ENCODE results near the gene MAP2.
A peak's percentile ranks its signal among the peaks of the same experiment; 100 is the strongest.

Gene MAP2

DNA sequence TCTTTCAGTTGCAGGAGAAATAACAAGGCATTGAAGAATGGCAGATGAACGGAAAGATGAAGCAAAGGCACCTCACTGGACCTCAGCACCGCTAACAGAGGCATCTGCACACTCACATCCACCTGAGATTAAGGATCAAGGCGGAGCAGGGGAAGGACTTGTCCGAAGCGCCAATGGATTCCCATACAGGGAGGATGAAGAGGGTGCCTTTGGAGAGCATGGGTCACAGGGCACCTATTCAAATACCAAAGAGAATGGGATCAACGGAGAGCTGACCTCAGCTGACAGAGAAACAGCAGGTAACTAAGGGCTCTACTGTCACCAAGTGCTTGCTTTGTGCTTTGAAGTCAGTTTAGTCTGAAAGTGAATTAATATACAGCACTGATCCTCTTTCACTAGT, 229.3 kb downstream of the MAP2 start:
- Histone ChIP-seq H3K9ac (ENCODE audit: low read length) (no peak overlapping the region), H3K4me2 (ENCODE audit: low read length) (no peak overlapping the region), H3K4me1 (ENCODE audit: control insufficient read depth, low read depth, low read length) (no peaks in the 10 kb centered on the region), H2BK5ac (ENCODE audit: low read length) (no peak overlapping the region), H2BK120ac (ENCODE audit: low read depth, low read length) (no peak overlapping the region), H4K8ac (ENCODE audit: low read depth, low read length) (no peak overlapping the region), H4K5ac (ENCODE audit: low read length) (no peak overlapping the region), H3K56ac (ENCODE audit: low read length) (no peak overlapping the region), H3K36me3 (ENCODE audit: control insufficient read depth, insufficient read depth, low read length) (no peaks in the 10 kb centered on the region), H3K4me3 (ENCODE audit: low read length) (no peak overlapping the region), H2AK5ac (ENCODE audit: low read length) (no peak overlapping the region), H3K79me1 (ENCODE audit: low read length) (no peaks in the 10 kb centered on the region), H3K23ac (ENCODE audit: low read length) (no peak overlapping the region), H3K4ac (ENCODE audit: low read depth, low read length) (no peak overlapping the region), H3K27me3 (ENCODE audit: insufficient read depth, low read length, poor library complexity) (no peaks in the 10 kb centered on the region), H3K18ac (ENCODE audit: low read length) (no peak overlapping the region), H3K27ac (ENCODE audit: low read depth, low read length) (no peak overlapping the region), H3K79me2 (ENCODE audit: control insufficient read depth, insufficient read depth, low read length) (no peaks in the 10 kb centered on the region), H2BK15ac (replicated peaks; ENCODE audit: low read depth) (no peak overlapping the region)
- WGBS (ENCODE audit: extremely low coverage, insufficient coverage, low lambda C conversion rate), result no CpG with 5 or more reads among the region's 6 CpGs
- no peak for DNase-seq

DNA sequence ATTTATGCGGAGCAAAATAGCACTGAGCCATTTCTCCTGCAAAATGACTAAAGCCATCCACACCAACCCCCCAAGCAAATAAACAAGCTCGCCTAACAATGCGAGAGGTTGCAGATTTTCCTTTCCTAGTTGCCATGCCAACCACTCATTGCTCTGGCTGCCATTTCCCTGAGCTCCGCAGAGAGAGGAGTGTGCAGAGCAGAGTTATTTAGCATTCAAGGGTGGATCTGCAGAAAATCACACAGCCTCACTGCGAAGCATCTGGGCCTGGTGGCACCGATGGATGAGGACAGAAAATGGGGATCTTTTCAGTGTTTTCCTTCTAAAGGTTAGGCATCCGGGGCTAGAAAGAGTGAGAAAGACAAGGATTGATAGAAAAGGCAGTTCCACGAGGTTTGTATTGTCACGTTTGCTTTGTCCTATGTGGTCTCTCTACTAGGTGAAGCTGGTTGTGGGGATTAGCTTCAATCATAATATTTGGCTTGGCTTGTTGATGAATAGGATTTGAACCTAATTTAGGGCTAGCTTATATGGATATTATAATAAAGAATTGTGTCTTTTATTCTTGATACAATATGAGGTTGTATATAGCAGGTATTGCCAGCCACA, 237.5 kb downstream of the MAP2 start:
- no peak overlapping the region for H3K23ac ChIP-seq (ENCODE audit: low read length)

DNA sequence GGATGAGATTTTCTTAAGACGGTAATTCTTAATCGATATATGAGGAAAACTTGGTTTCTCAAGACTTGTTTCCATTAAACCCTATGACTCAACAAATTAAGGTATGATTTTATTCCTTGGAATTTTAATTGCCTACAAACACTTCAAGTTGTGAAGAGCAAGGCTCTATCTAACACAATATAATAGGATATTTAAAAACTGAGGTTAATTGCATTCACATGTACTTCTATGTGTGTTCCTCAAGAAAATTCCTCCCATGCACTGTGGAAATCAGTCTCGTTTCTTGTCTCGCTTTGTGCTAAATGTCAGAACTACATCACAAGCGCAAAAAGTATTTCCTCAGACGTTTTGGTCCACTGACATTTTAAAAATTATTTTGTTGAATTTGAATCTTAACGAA, 238.2 kb downstream of the MAP2 start:
- no peak overlapping the region for H3K9ac ChIP-seq (ENCODE audit: low read length)
- H4K5ac ChIP-seq (ENCODE audit: low read length), result no peak overlapping the region
- no peak overlapping the region for H4K8ac ChIP-seq (ENCODE audit: low read depth, low read length)
- WGBS (ENCODE audit: extremely low coverage, insufficient coverage, low lambda C conversion rate), result no CpG with 5 or more reads among the region's 7 CpGs
- H2AK5ac ChIP-seq (ENCODE audit: low read length), result no peak overlapping the region
- H3K36me3 ChIP-seq (ENCODE audit: control insufficient read depth, insufficient read depth, low read length), result no peaks in the 10 kb centered on the region
- no peak overlapping the region for H3K27ac ChIP-seq (ENCODE audit: low read depth, low read length)
- no peak overlapping the region for H2BK120ac ChIP-seq (ENCODE audit: low read depth, low read length)
- H3K79me2 ChIP-seq (ENCODE audit: control insufficient read depth, insufficient read depth, low read length), result no peaks in the 10 kb centered on the region
- H3K18ac ChIP-seq (ENCODE audit: low read length), result no peak overlapping the region
- H2BK15ac ChIP-seq (replicated peaks; ENCODE audit: low read depth), result no peak overlapping the region
- H3K56ac ChIP-seq (ENCODE audit: low read length), result no peak overlapping the region
- no peak overlapping the region for H2BK5ac ChIP-seq (ENCODE audit: low read length)
- H3K79me1 ChIP-seq (ENCODE audit: low read length), result no peaks in the 10 kb centered on the region
- no peak overlapping the region for H3K4me3 ChIP-seq (ENCODE audit: low read length)
- H3K23ac ChIP-seq (ENCODE audit: low read length), result no peak overlapping the region
- no peak overlapping the region for H3K4ac ChIP-seq (ENCODE audit: low read depth, low read length)
- no peaks in the 10 kb centered on the region for H3K27me3 ChIP-seq (ENCODE audit: insufficient read depth, low read length, poor library complexity)
- no peak overlapping the region for H3K4me2 ChIP-seq (ENCODE audit: low read length)
- DNase-seq, result no peak
- no peaks in the 10 kb centered on the region for H3K4me1 ChIP-seq (ENCODE audit: control insufficient read depth, low read depth, low read length)

More for the DNA sequence above, 237.5 kb downstream of the MAP2 start:
- H3K4me1 ChIP-seq (ENCODE audit: control insufficient read depth, low read depth, low read length), result no peaks in the 10 kb centered on the region
- H3K9ac ChIP-seq (ENCODE audit: low read length), result no peak overlapping the region
- no peak overlapping the region for H2AK5ac ChIP-seq (ENCODE audit: low read length)
- WGBS (ENCODE audit: extremely low coverage, insufficient coverage, low lambda C conversion rate), result no CpG with 5 or more reads among the region's 9 CpGs
- no peak overlapping the region for H2BK5ac ChIP-seq (ENCODE audit: low read length)
- no peak overlapping the region for H3K4ac ChIP-seq (ENCODE audit: low read depth, low read length)
- no peaks in the 10 kb centered on the region for H3K79me1 ChIP-seq (ENCODE audit: low read length)
- H3K79me2 ChIP-seq (ENCODE audit: control insufficient read depth, insufficient read depth, low read length), result no peaks in the 10 kb centered on the region
- no peak overlapping the region for H2BK120ac ChIP-seq (ENCODE audit: low read depth, low read length)
- H3K4me3 ChIP-seq (ENCODE audit: low read length), result no peak overlapping the region
- no peak overlapping the region for H3K18ac ChIP-seq (ENCODE audit: low read length)
- no peak overlapping the region for H4K8ac ChIP-seq (ENCODE audit: low read depth, low read length)
- H3K36me3 ChIP-seq (ENCODE audit: control insufficient read depth, insufficient read depth, low read length), result no peaks in the 10 kb centered on the region
- H3K56ac ChIP-seq (ENCODE audit: low read length), result no peak overlapping the region
- H2BK15ac ChIP-seq (replicated peaks; ENCODE audit: low read depth), result no peak overlapping the region
- no peak overlapping the region for H4K5ac ChIP-seq (ENCODE audit: low read length)
- H3K4me2 ChIP-seq (ENCODE audit: low read length), result no peak overlapping the region
- H3K27ac ChIP-seq (ENCODE audit: low read depth, low read length), result no peak overlapping the region
- peak; percentile 65 for DNase-seq
- no peaks in the 10 kb centered on the region for H3K27me3 ChIP-seq (ENCODE audit: insufficient read depth, low read length, poor library complexity)

DNA sequence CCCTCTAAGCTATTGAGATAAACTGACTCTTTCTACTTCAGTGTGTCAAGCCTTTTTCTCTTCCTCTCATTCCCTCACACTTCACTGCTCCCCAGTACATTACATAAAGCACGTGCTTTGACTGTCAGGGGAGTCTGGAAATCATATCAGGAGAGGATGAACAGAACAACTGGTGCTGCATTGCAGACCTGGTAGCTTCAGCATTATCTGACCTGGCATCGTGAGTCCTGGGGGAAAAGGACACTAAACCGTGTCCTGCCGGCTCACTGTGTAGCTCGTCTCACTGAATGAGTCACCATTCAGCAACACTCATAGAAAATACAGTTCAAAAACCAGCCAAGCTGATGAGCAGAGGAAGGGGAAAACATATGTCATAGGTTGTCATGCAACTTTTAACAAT, 239.3 kb downstream of the MAP2 start:
- Histone ChIP-seq H3K4me1 (ENCODE audit: control insufficient read depth, low read depth, low read length) (no peaks in the 10 kb centered on the region), H3K56ac (ENCODE audit: low read length) (no peak overlapping the region), H2BK5ac (ENCODE audit: low read length) (no peak overlapping the region), H3K4me2 (ENCODE audit: low read length) (no peak overlapping the region), H3K9ac (ENCODE audit: low read length) (no peak overlapping the region), H3K79me2 (ENCODE audit: control insufficient read depth, insufficient read depth, low read length) (no peaks in the 10 kb centered on the region), H3K4me3 (ENCODE audit: low read length) (no peak overlapping the region), H2BK15ac (replicated peaks; ENCODE audit: low read depth) (no peak overlapping the region), H3K27ac (ENCODE audit: low read depth, low read length) (no peak overlapping the region), H3K27me3 (ENCODE audit: insufficient read depth, low read length, poor library complexity) (no peaks in the 10 kb centered on the region), H3K18ac (ENCODE audit: low read length) (no peak overlapping the region), H2BK120ac (ENCODE audit: low read depth, low read length) (no peak overlapping the region), H3K79me1 (ENCODE audit: low read length) (no peaks in the 10 kb centered on the region), H4K8ac (ENCODE audit: low read depth, low read length) (no peak overlapping the region), H4K5ac (ENCODE audit: low read length) (no peak overlapping the region), H3K23ac (ENCODE audit: low read length) (no peak overlapping the region), H3K36me3 (ENCODE audit: control insufficient read depth, insufficient read depth, low read length) (no peaks in the 10 kb centered on the region), H2AK5ac (ENCODE audit: low read length) (no peak overlapping the region), H3K4ac (ENCODE audit: low read depth, low read length) (no peak overlapping the region)
- no CpG with 5 or more reads among the region's 5 CpGs for WGBS (ENCODE audit: extremely low coverage, insufficient coverage, low lambda C conversion rate)
- DNase-seq, result peak; percentile 14

DNA sequence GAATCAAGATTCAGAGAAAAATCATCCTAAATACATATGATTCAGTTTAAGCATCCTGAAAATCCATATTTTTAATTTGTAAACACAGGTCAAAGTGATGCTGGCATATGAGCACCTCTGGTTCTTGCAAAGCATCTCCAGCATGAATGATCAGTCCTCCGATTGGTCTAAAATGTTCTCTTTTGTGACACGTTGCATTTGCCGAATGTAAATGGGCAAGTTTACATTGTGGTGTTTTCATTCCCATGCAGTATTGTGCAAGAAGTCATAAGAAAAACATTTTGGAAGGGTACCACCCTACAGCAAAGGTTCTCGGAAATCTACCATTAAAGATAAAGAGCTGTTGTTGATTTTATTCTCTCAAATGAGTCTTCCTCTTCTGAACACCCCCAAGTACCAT, 239.8 kb downstream of the MAP2 start:
- no peak for DNase-seq
- Histone ChIP-seq H3K27ac (ENCODE audit: low read depth, low read length) (no peak overlapping the region), H3K18ac (ENCODE audit: low read length) (no peak overlapping the region), H2BK5ac (ENCODE audit: low read length) (no peak overlapping the region), H3K36me3 (ENCODE audit: control insufficient read depth, insufficient read depth, low read length) (no peaks in the 10 kb centered on the region), H4K8ac (ENCODE audit: low read depth, low read length) (no peak overlapping the region), H3K27me3 (ENCODE audit: insufficient read depth, low read length, poor library complexity) (no peaks in the 10 kb centered on the region), H4K5ac (ENCODE audit: low read length) (no peak overlapping the region), H2AK5ac (ENCODE audit: low read length) (no peak overlapping the region), H2BK120ac (ENCODE audit: low read depth, low read length) (no peak overlapping the region), H3K23ac (ENCODE audit: low read length) (no peak overlapping the region), H3K4me2 (ENCODE audit: low read length) (no peak overlapping the region), H3K79me1 (ENCODE audit: low read length) (no peaks in the 10 kb centered on the region), H2BK15ac (replicated peaks; ENCODE audit: low read depth) (no peak overlapping the region), H3K56ac (ENCODE audit: low read length) (no peak overlapping the region), H3K4ac (ENCODE audit: low read depth, low read length) (no peak overlapping the region), H3K4me3 (ENCODE audit: low read length) (no peak overlapping the region), H3K4me1 (ENCODE audit: control insufficient read depth, low read depth, low read length) (no peaks in the 10 kb centered on the region), H3K9ac (ENCODE audit: low read length) (no peak overlapping the region), H3K79me2 (ENCODE audit: control insufficient read depth, insufficient read depth, low read length) (no peaks in the 10 kb centered on the region)
- WGBS (ENCODE audit: extremely low coverage, insufficient coverage, low lambda C conversion rate), result no CpG with 5 or more reads among the region's 4 CpGs

DNA sequence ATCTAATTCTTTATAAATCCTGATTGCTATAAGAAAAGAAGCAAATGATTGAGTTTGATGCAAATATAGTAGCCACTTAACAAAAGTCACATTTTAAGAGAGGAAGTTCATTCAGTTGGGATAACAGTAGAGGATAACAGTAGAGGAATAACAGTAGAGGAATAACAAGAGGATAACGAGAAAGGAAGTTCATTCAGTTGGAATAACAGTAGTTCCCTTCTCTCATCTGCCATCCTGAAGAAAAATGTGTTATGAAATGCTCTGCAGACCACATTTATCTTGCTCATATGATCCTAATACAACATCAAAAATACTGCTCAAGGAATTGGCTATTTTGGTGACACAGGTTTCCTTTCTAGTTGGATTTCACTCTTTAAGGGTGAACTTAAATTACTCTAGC, 242.4 kb downstream of the MAP2 start:
- H2AK5ac ChIP-seq (ENCODE audit: low read length), result no peak overlapping the region
- no peak overlapping the region for H3K9ac ChIP-seq (ENCODE audit: low read length)
- WGBS (ENCODE audit: extremely low coverage, insufficient coverage, low lambda C conversion rate), result no CpG with 5 or more reads among the region's 1 CpG
- no peak overlapping the region for H2BK120ac ChIP-seq (ENCODE audit: low read depth, low read length)
- H3K79me1 ChIP-seq (ENCODE audit: low read length), result no peaks in the 10 kb centered on the region
- H3K4me3 ChIP-seq (ENCODE audit: low read length), result no peak overlapping the region
- no peak for DNase-seq
- H3K4me2 ChIP-seq (ENCODE audit: low read length), result no peak overlapping the region
- no peak overlapping the region for H4K8ac ChIP-seq (ENCODE audit: low read depth, low read length)
- H3K56ac ChIP-seq (ENCODE audit: low read length), result no peak overlapping the region
- no peak overlapping the region for H4K5ac ChIP-seq (ENCODE audit: low read length)
- no peak overlapping the region for H3K23ac ChIP-seq (ENCODE audit: low read length)
- H3K27me3 ChIP-seq (ENCODE audit: insufficient read depth, low read length, poor library complexity), result no peaks in the 10 kb centered on the region
- no peaks in the 10 kb centered on the region for H3K36me3 ChIP-seq (ENCODE audit: control insufficient read depth, insufficient read depth, low read length)
- no peaks in the 10 kb centered on the region for H3K4me1 ChIP-seq (ENCODE audit: control insufficient read depth, low read depth, low read length)
- no peak overlapping the region for H3K18ac ChIP-seq (ENCODE audit: low read length)
- no peak overlapping the region for H2BK5ac ChIP-seq (ENCODE audit: low read length)
- H2BK15ac ChIP-seq (replicated peaks; ENCODE audit: low read depth), result no peak overlapping the region
- H3K79me2 ChIP-seq (ENCODE audit: control insufficient read depth, insufficient read depth, low read length), result no peaks in the 10 kb centered on the region
- H3K27ac ChIP-seq (ENCODE audit: low read depth, low read length), result no peak overlapping the region
- no peak overlapping the region for H3K4ac ChIP-seq (ENCODE audit: low read depth, low read length)

All from mesendoderm (in vitro differentiated cells).